ENCODE data around the gene P3H2.

P3H2 gene

GRCh38 chr3:189948724-189949045 is 172.0 kb downstream of the P3H2 start:
- Mint-ChIP-seq H3K4me3 (no peak overlapping the region), H3K9me3 (no peaks in the 10 kb centered on the region), H3K27ac (ENCODE audit: low read depth) (no peak overlapping the region), H3K4me1 (peaks cover 5% of the 10 kb centered on the region), H3K36me3 (ENCODE audit: insufficient read depth) (no peaks in the 10 kb centered on the region), H3K27me3 (peaks cover 22% of the 10 kb centered on the region)
- no peak for DNase-seq (ENCODE audit: low spot score in 2 of 2)
- no peak for ATAC-seq (replicated peaks; ENCODE audit: extremely low read depth, poor library complexity, severe bottlenecking)

GRCh38 chr3:189947948-189948723 is 172.6 kb downstream of the P3H2 start:
- Mint-ChIP-seq H3K4me1 (peaks cover 5% of the 10 kb centered on the region), H3K36me3 (ENCODE audit: insufficient read depth) (no peaks in the 10 kb centered on the region), H3K9me3 (no peaks in the 10 kb centered on the region), H3K4me3 (no peak overlapping the region), H3K27me3 (peaks cover 22% of the 10 kb centered on the region), H3K27ac (ENCODE audit: low read depth) (no peak overlapping the region)
- ATAC-seq (replicated peaks; ENCODE audit: extremely low read depth, poor library complexity, severe bottlenecking) (no peak), DNase-seq (ENCODE audit: low spot score in 2 of 2) (no peak)

GRCh38 chr3:189947068-189947467 is 173.6 kb downstream of the P3H2 start:
- DNase-seq (ENCODE audit: low spot score in 2 of 2): no peak
- H3K4me3 Mint-ChIP-seq: no peak overlapping the region
- no peak for ATAC-seq (replicated peaks; ENCODE audit: extremely low read depth, poor library complexity, severe bottlenecking)
- H3K27ac Mint-ChIP-seq (ENCODE audit: low read depth): no peak overlapping the region
- H3K36me3 Mint-ChIP-seq (ENCODE audit: insufficient read depth): no peaks in the 10 kb centered on the region
- peaks cover 5% of the 10 kb centered on the region for H3K4me1 Mint-ChIP-seq
- H3K9me3 Mint-ChIP-seq: no peaks in the 10 kb centered on the region
- peaks cover 18% of the 10 kb centered on the region for H3K27me3 Mint-ChIP-seq

- DNase-seq (ENCODE audit: low spot score in 2 of 2) (no peak), ATAC-seq (replicated peaks; ENCODE audit: extremely low read depth, poor library complexity, severe bottlenecking) (no peak)
- Mint-ChIP-seq H3K36me3 (ENCODE audit: insufficient read depth) (no peaks in the 10 kb centered on the region), H3K27ac (ENCODE audit: low read depth) (no peak overlapping the region), H3K4me1 (peaks cover 5% of the 10 kb centered on the region), H3K4me3 (no peak overlapping the region), H3K9me3 (no peaks in the 10 kb centered on the region), H3K27me3 (peaks cover 10% of the 10 kb centered on the region)
These were observed 174.6 kb downstream of the P3H2 start for GRCh38 chr3:189945935-189946709.

- Mint-ChIP-seq H3K27me3 (peaks cover 10% of the 10 kb centered on the region), H3K27ac (ENCODE audit: low read depth) (no peak overlapping the region), H3K36me3 (ENCODE audit: insufficient read depth) (no peaks in the 10 kb centered on the region), H3K9me3 (no peaks in the 10 kb centered on the region), H3K4me3 (no peak overlapping the region), H3K4me1 (peaks cover 5% of the 10 kb centered on the region)
- ATAC-seq (replicated peaks; ENCODE audit: extremely low read depth, poor library complexity, severe bottlenecking) (no peak), DNase-seq (ENCODE audit: low spot score in 2 of 2) (no peak)
These were observed 176.2 kb downstream of the P3H2 start for GRCh38 chr3:189944285-189945145.

- H3K4me1 Mint-ChIP-seq: no peaks in the 10 kb centered on the region
- no peak overlapping the region for H3K27ac Mint-ChIP-seq (ENCODE audit: low read depth)
- no peak for ATAC-seq (replicated peaks; ENCODE audit: extremely low read depth, poor library complexity, severe bottlenecking)
- DNase-seq (ENCODE audit: low spot score in 2 of 2): no peak
- H3K4me3 Mint-ChIP-seq: no peak overlapping the region
- H3K36me3 Mint-ChIP-seq (ENCODE audit: insufficient read depth): no peaks in the 10 kb centered on the region
- H3K9me3 Mint-ChIP-seq: no peaks in the 10 kb centered on the region
- peaks cover 10% of the 10 kb centered on the region for H3K27me3 Mint-ChIP-seq
These were observed 177.7 kb downstream of the P3H2 start for GRCh38 chr3:189942948-189943347.

- H3K4me1 Mint-ChIP-seq: no peaks in the 10 kb centered on the region
- no peak overlapping the region for H3K27ac Mint-ChIP-seq (ENCODE audit: low read depth)
- no peak for DNase-seq (ENCODE audit: low spot score in 2 of 2)
These were observed 179.0 kb downstream of the P3H2 start for GRCh38 chr3:189941679-189942078.

GRCh38 chr3:189941125-189941524 is 179.6 kb downstream of the P3H2 start:
- Mint-ChIP-seq H3K27ac (ENCODE audit: low read depth) (no peak overlapping the region), H3K36me3 (ENCODE audit: insufficient read depth) (no peaks in the 10 kb centered on the region), H3K4me3 (no peak overlapping the region), H3K9me3 (no peaks in the 10 kb centered on the region), H3K4me1 (no peaks in the 10 kb centered on the region), H3K27me3 (peaks cover 10% of the 10 kb centered on the region)
- ATAC-seq (replicated peaks; ENCODE audit: extremely low read depth, poor library complexity, severe bottlenecking) (no peak), DNase-seq (ENCODE audit: low spot score in 2 of 2) (no peak)

More at GRCh38 chr3:189941679-189942078, 179.0 kb downstream of the P3H2 start:
- ATAC-seq (replicated peaks; ENCODE audit: extremely low read depth, poor library complexity, severe bottlenecking): no peak
- Mint-ChIP-seq H3K4me3 (no peak overlapping the region), H3K9me3 (no peaks in the 10 kb centered on the region), H3K36me3 (ENCODE audit: insufficient read depth) (no peaks in the 10 kb centered on the region), H3K27me3 (peaks cover 10% of the 10 kb centered on the region)

- DNase-seq (ENCODE audit: low spot score in 2 of 2): no peak
- peaks cover 27% of the 10 kb centered on the region for H3K27me3 Mint-ChIP-seq
- H3K4me3 Mint-ChIP-seq: no peak overlapping the region
- H3K4me1 Mint-ChIP-seq: no peaks in the 10 kb centered on the region
- H3K36me3 Mint-ChIP-seq (ENCODE audit: insufficient read depth): no peaks in the 10 kb centered on the region
- no peaks in the 10 kb centered on the region for H3K9me3 Mint-ChIP-seq
- ATAC-seq (replicated peaks; ENCODE audit: extremely low read depth, poor library complexity, severe bottlenecking): no peak
- H3K27ac Mint-ChIP-seq (ENCODE audit: low read depth): no peak overlapping the region
These were observed 183.2 kb downstream of the P3H2 start for GRCh38 chr3:189937302-189938127.

- peaks cover 38% of the 10 kb centered on the region for H3K27me3 Mint-ChIP-seq
- DNase-seq (ENCODE audit: low spot score in 2 of 2) (no peak), ATAC-seq (replicated peaks; ENCODE audit: extremely low read depth, poor library complexity, severe bottlenecking) (no peak)
- no peaks in the 10 kb centered on the region for H3K36me3 Mint-ChIP-seq (ENCODE audit: insufficient read depth)
- no peak overlapping the region for H3K27ac Mint-ChIP-seq (ENCODE audit: low read depth)
- H3K4me1 Mint-ChIP-seq: no peaks in the 10 kb centered on the region
- no peak overlapping the region for H3K4me3 Mint-ChIP-seq
- no peaks in the 10 kb centered on the region for H3K9me3 Mint-ChIP-seq
These were observed 184.3 kb downstream of the P3H2 start for GRCh38 chr3:189936201-189936945.

- no peaks in the 10 kb centered on the region for H3K4me1 Mint-ChIP-seq
- ATAC-seq (replicated peaks; ENCODE audit: extremely low read depth, poor library complexity, severe bottlenecking) (no peak), DNase-seq (ENCODE audit: low spot score in 2 of 2) (no peak)
- no peaks in the 10 kb centered on the region for H3K9me3 Mint-ChIP-seq
- no peak overlapping the region for H3K4me3 Mint-ChIP-seq
- peaks cover 20% of the 10 kb centered on the region for H3K27me3 Mint-ChIP-seq
- H3K36me3 Mint-ChIP-seq (ENCODE audit: insufficient read depth): no peaks in the 10 kb centered on the region
- no peak overlapping the region for H3K27ac Mint-ChIP-seq (ENCODE audit: low read depth)
These were observed 192.5 kb downstream of the P3H2 start for GRCh38 chr3:189927975-189928895.
